A549 (cell line): Measurements from ENCODE around the gene KRTCAP2. TPM values are rescaled to one million over a fixed set of nuclear protein-coding genes. Genes with fewer than 3 reads are reported as not detected.

Source experiments
- ATAC-seq, 2 experiments: fragments of 200-7000 bp in 1 of 2; fragments of >200 bp in 1 of 2; cut with Nextera tagmentation in 1 of 2; cut with Tn5 transposase in 1 of 2; 3 replicates each; pipeline versions ENCODE4 v1.8.0 to v1.9.1; 2018 to 2020; ENCODE audit warnings: mild to moderate bottlenecking in 1 of 2, moderate library complexity in 1 of 2
- CTCF ChIA-PET: fragments of 300-600 bp; sonication (Branson Sonifier 250); formaldehyde crosslinking; extraction: SDS; loops from one replicate; lab custom pipeline; 2021; ENCODE audit warnings: antibody characterized with exemption, inconsistent platforms; lab: Yijun Ruan, JAX
- POLR2A ChIA-PET: fragments of 350-600 bp; formaldehyde crosslinking; extraction: SDS; loops from one replicate; lab custom pipeline; 2021; ENCODE audit warnings: antibody characterized with exemption, inconsistent platforms; lab: Yijun Ruan, JAX
- DNase-seq, 2 experiments: peaks; one replicate each; pipeline versions ENCODE4 v3.0.0 to v3.0.0-alpha.2; 2011 to 2016; ENCODE audit warnings: low read depth in 1 of 2, low spot score in 1 of 2
- FAIRE-seq: peaks from 2 replicates; lab custom pipeline; 2011; peaks lifted over from hg19 to GRCh38; lab: Jason Lieb, UNC
- H3K27ac ChIP-seq, 2 experiments: fragments of >200 bp; sonication (Bioruptor Twin); formaldehyde crosslinking; 3 replicates each; pipeline ENCODE4 v1.5.1; 2016 to 2017
- H3K4me1 ChIP-seq: fragments of >200 bp; sonication (Bioruptor Twin); formaldehyde crosslinking; 3 replicates; pipeline ENCODE4 v1.6.1; 2016
- H3K4me2 ChIP-seq: fragments of >200 bp; sonication (Bioruptor Twin); formaldehyde crosslinking; 3 replicates; pipeline ENCODE4 v1.6.1; 2016
- H3K4me3 ChIP-seq: fragments of >200 bp; sonication (Bioruptor Twin); formaldehyde crosslinking; 3 replicates; pipeline ENCODE4 v1.5.1; 2016
- H3K9me3 ChIP-seq: fragments of >200 bp; sonication (Bioruptor Twin); formaldehyde crosslinking; 3 replicates; pipeline ENCODE4 v1.6.1; 2016
- BCL3 ChIP-seq: fragments of >200 bp; sonication (Bioruptor Twin); formaldehyde crosslinking; IDR thresholded peaks from 3 replicates; pipeline ENCODE4 v1.6.1; 2016
- CBX2 ChIP-seq: fragments of 200-600 bp; sonication (generic); IDR thresholded peaks from 2 replicates; pipeline ENCODE4 v1.6.1; 2016; ENCODE audit warnings: low read depth, mild to moderate bottlenecking, borderline replicate concordance
- CBX8 ChIP-seq: fragments of 200-600 bp; sonication (generic); IDR thresholded peaks from 2 replicates; pipeline ENCODE4 v1.6.1; 2016
- CHD4 ChIP-seq: fragments of 200-600 bp; sonication (generic); IDR thresholded peaks from 2 replicates; pipeline ENCODE4 v1.6.1; 2016; ENCODE audit warnings: antibody characterized with exemption, mild to moderate bottlenecking, borderline replicate concordance
- EHF ChIP-seq: fragments of 250-450 bp; sonication (Bioruptor Pico); IDR thresholded peaks from 2 replicates; pipeline ENCODE4 v1.5.0; 2020; ENCODE audit warnings: mild to moderate bottlenecking
- FOSL2 ChIP-seq, 2 experiments: fragments of 450-650 bp in 1 of 2; fragments of >200 bp in 1 of 2; sonication (Bioruptor Twin) in 1 of 2; formaldehyde crosslinking; IDR thresholded peaks; 2 replicates each; pipeline versions ENCODE4 v1.5.0 to v1.6.1; 2016 to 2020; ENCODE audit warnings: mild to moderate bottlenecking in 1 of 2, moderate library complexity in 1 of 2
- GATA3 ChIP-seq: IDR thresholded peaks from 2 replicates; pipeline ENCODE4 v1.6.1; 2012; ENCODE audit warnings: borderline replicate concordance
- HDAC2 ChIP-seq: fragments of 200-600 bp; sonication (generic); IDR thresholded peaks from 2 replicates; pipeline ENCODE4 v1.6.1; 2016
- HOXB5 ChIP-seq: fragments of 250-450 bp; sonication (Bioruptor Pico); IDR thresholded peaks from 2 replicates; pipeline ENCODE4 v1.5.0; 2020; ENCODE audit warnings: mild to moderate bottlenecking, moderate library complexity
- JUN ChIP-seq, 2 experiments: fragments of >200 bp; sonication (Bioruptor Twin); formaldehyde crosslinking; IDR thresholded peaks; 2 replicates in 1 of 2; 3 replicates in 1 of 2; pipeline ENCODE4 v1.6.1; 2016 to 2017
- KDM1A ChIP-seq: fragments of 200-600 bp; sonication (generic); IDR thresholded peaks from 2 replicates; pipeline ENCODE4 v1.6.1; 2016; ENCODE audit warnings: low read depth, mild to moderate bottlenecking
- MAZ ChIP-seq: fragments of 150-350 bp; IDR thresholded peaks from 2 replicates; pipeline ENCODE4 v1.6.1; 2014; ENCODE audit warnings: antibody characterized with exemption, low read depth, low read length, borderline replicate concordance
- MYC ChIP-seq: IDR thresholded peaks from 2 replicates; pipeline ENCODE4 v1.6.1; 2012; ENCODE audit warnings: mild to moderate bottlenecking, inconsistent platforms, low read length, improper control_type of control experiment, borderline replicate concordance
- NFE2L2 ChIP-seq: fragments of 150-350 bp; conservative IDR thresholded peaks from 2 replicates; pipeline ENCODE4 v1.6.1; 2014; ENCODE audit warnings: low read length
- NPAS2 ChIP-seq: fragments of 250-450 bp; sonication (Bioruptor Pico); IDR thresholded peaks from 2 replicates; pipeline ENCODE4 v1.8.0; 2022; ENCODE audit warnings: mild to moderate bottlenecking, moderate library complexity, borderline replicate concordance
- NR3C1 ChIP-seq: fragments of >200 bp; sonication (Bioruptor Twin); formaldehyde crosslinking; IDR thresholded peaks from 3 replicates; pipeline ENCODE4 v1.6.1; 2017
- PBX3 ChIP-seq: IDR thresholded peaks from 2 replicates; pipeline ENCODE4 v1.6.1; 2012
- PHF8 ChIP-seq: fragments of 200-600 bp; sonication (generic); IDR thresholded peaks from 2 replicates; pipeline ENCODE4 v1.6.1; 2016; ENCODE audit warnings: low read depth, mild to moderate bottlenecking, antibody characterized with exemption, moderate library complexity, borderline replicate concordance
- POLR2A ChIP-seq: IDR thresholded peaks from 2 replicates; pipeline ENCODE4 v1.6.1; 2012; ENCODE audit warnings: mild to moderate bottlenecking, low read length
- RARB ChIP-seq: fragments of 250-450 bp; sonication (Bioruptor Pico); IDR thresholded peaks from 2 replicates; pipeline ENCODE4 v1.8.0; 2021; ENCODE audit warnings: mild to moderate bottlenecking, moderate library complexity
- RCOR1 ChIP-seq: fragments of 150-350 bp; IDR thresholded peaks from 2 replicates; pipeline ENCODE4 v1.6.1; 2014; ENCODE audit warnings: antibody characterized with exemption, low read length, low read depth
- RNF2 ChIP-seq: fragments of 200-600 bp; sonication (generic); IDR thresholded peaks from 2 replicates; pipeline ENCODE4 v1.6.1; 2016; ENCODE audit warnings: low read depth, mild to moderate bottlenecking, antibody characterized with exemption, moderate library complexity, borderline replicate concordance
- TFCP2L1 ChIP-seq: fragments of 250-450 bp; sonication (Bioruptor Pico); IDR thresholded peaks from 2 replicates; pipeline ENCODE4 v1.5.0; 2021; ENCODE audit warnings: mild to moderate bottlenecking
- ZFP36 ChIP-seq: fragments of 450-650 bp; IDR thresholded peaks from 2 replicates; pipeline ENCODE4 v1.6.1; 2014; ENCODE audit warnings: borderline replicate concordance; ENCODE audit not compliant: partially characterized antibody
- ZNF302 ChIP-seq: fragments of 250-450 bp; sonication (Bioruptor Pico); IDR thresholded peaks from 2 replicates; pipeline ENCODE4 v1.9.0; 2021; ENCODE audit warnings: inconsistent platforms, mild to moderate bottlenecking, moderate library complexity
- ZSCAN20 ChIP-seq: fragments of 250-450 bp; sonication (Bioruptor Pico); IDR thresholded peaks from 2 replicates; pipeline ENCODE4 v1.8.0; 2022; ENCODE audit warnings: mild to moderate bottlenecking, moderate library complexity
- WGBS: methylation state at CpG from one replicate; pipeline ENCODE4 v1.1.6; 2017; ENCODE audit errors: missing lambda C conversion rate; 5-methylcytosine and 5-hydroxymethylcytosine counted together
- polyA plus RNA-seq, 4 experiments: library from polyadenylated mRNA; depleted of rRNA in 3 of 4; stranded (reverse); fragments of >200 nt; fragmentation: RNase III in 1 of 4; extraction: RNeasy Plus Mini Kit Qiagen cat#74134 plus additional on column Dnase treatment in 1 of 4; gene quantifications; 2 replicates in 3 of 4; 3 replicates in 1 of 4; pipeline ENCODE4 v1.2.3, GENCODE V29; 2011 to 2017
- TF ChIP-seq, protein P1 (sequence below): IDR thresholded peaks from 2 replicates; pipeline ENCODE4 v1.6.1; 2012; ENCODE audit warnings: low read depth, borderline replicate concordance
- TF ChIP-seq, protein P2 (sequence below): fragments of 250-450 bp; sonication (Bioruptor Pico); IDR thresholded peaks from 2 replicates; pipeline ENCODE4 v1.5.0; 2020; ENCODE audit warnings: low read depth, mild to moderate bottlenecking, moderate library complexity
- TF ChIP-seq, protein P3 (sequence below): fragments of 450-650 bp; IDR thresholded peaks from 2 replicates; pipeline ENCODE4 v1.6.1; 2014; ENCODE audit warnings: antibody characterized with exemption

The KRTCAP2 gene
- polyA plus RNA-seq, 2 of the 4 experiments (the other 2 are of a cell fraction) = 154 to 217 TPM

DNA sequence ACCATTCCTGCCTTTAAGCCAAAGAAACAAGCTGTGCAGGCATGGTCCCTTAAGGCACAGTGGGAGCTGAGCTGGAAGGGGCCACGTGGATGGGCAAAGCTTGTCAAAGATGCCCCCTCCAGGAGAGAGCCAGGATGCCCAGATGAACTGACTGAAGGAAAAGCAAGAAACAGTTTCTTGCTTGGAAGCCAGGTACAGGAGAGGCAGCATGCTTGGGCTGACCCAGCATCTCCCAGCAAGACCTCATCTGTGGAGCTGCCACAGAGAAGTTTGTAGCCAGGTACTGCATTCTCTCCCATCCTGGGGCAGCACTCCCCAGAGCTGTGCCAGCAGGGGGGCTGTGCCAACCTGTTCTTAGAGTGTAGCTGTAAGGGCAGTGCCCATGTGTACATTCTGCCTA is 38.8 kb downstream of the KRTCAP2 start:
- H3K9me3 ChIP-seq = no peaks in the 10 kb centered on the region
- ATAC-seq (peak in 1 of 2 experiments; percentile 3; a peak in 2 of 6 replicates), FAIRE-seq (no peak), DNase-seq (no peak)
- 50% methylated on average over 1 of the region's 1 CpG for WGBS
- peaks cover 46% of the 10 kb centered on the region for H3K4me1 ChIP-seq
- POLR2A ChIA-PET = interaction anchor here (1.0 to 1.2 kb wide), 2 partner anchors 8 to 10 kb away, joined by 4 to 8 read pairs; no protein-coding TSS in a partner anchor
- 0 out of 3 replicates have a peak overlapping the region, but pooled peaks have one; percentile 60 for H3K4me3 ChIP-seq
- peak overlapping the region; percentile 82 for H3K4me2 ChIP-seq
- H3K27ac ChIP-seq = peak overlapping the region; percentile 90 to 92
- CTCF ChIA-PET = interaction anchor here (1.5 to 19.7 kb wide), 8 partner anchors 9 to 90 kb away, joined by 3 to 309 read pairs (median 21); partner anchors contain the start of gene KRTCAP2
- TF ChIP-seq RNF2 (no peak), JUN (IDR thresholded peaks at IDR 0.05) (no peak), NPAS2 (CRISPR knock-in tag) (no peak), GATA3 (no peak), BCL3 (no peak), ZSCAN20 (CRISPR knock-in tag) (no peak), NR3C1 (no peak), ZFP36 (no peak), MYC (no peak)

DNA sequence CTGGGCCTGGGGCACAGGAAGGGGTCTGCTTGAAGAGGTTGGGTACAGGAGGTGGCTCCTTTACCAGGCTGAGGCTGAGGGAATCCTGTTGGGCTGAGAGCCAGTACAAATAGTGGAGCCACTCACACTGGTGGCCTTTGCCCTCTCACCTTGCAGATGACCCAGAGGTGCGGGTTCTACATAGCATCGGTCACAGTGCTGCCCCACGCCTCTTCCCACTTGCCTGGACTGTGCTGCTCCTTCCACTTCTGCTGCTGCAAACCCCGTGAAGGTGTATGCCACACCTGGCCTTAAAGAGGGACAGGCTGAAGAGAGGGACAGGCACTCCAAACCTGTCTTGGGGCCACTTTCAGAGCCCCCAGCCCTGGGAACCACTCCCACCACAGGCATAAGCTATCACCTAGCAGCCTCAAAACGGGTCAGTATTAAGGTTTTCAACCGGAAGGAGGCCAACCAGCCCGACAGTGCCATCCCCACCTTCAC is 39.3 kb downstream of the KRTCAP2 start:
- DNase-seq = no peak
- TF ChIP-seq CHD4 (no peak), HOXB5 (CRISPR knock-in tag) (no peak), KDM1A (no peak), NR3C1 (no peak), TFCP2L1 (CRISPR knock-in tag) (no peak), PBX3 (no peak), ZSCAN20 (CRISPR knock-in tag) (no peak), PHF8 (no peak), RCOR1 (no peak), MAZ (no peak), FOSL2 (IDR thresholded peaks at IDR 0.05) (no peak), FOSL2 (CRISPR knock-in tag; IDR thresholded peaks at IDR 0.05) (no peak), CBX2 (no peak), RARB (no peak), NPAS2 (CRISPR knock-in tag) (no peak), HDAC2 (no peak)
- no peak for ATAC-seq
- 81% methylated on average over 5 of the region's 7 CpGs for WGBS
- ChIA-PET POLR2A (no interaction called here), CTCF (interaction anchor here (0.9 to 19.7 kb wide), 10 partner anchors 8 to 116 kb away, joined by 3 to 309 read pairs (median 8); partner anchors contain the start of gene KRTCAP2)
- Histone ChIP-seq H3K9me3 (no peaks in the 10 kb centered on the region), H3K27ac (peak overlapping the region in 1 of 2 experiments; percentile 90; a peak in 1 of 6 replicates), H3K4me2 (peak overlapping the region; percentile 82; the same call in 2 of the 3 replicates), H3K4me1 (peaks cover 47% of the 10 kb centered on the region), H3K4me3 (no peak overlapping the region)
- FAIRE-seq = no peak

DNA sequence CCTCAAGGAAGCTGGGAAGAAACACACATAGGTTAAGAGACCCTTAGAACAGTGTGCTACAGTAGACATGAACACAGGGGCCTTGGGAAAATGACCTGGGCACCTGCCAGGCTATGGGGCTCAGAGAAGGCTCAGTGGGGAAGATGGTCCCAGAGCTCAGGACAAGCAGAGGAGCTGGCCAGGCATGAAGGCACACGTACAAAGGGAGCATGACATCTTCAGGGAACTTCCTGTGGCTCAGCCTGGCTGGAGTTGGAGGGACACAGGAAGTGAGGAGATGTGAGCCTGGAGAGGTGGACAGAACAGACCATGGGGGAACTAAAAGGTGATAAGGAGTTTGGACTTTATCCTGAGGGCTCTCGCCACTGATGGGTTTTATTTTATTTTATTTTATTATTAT is 41.2 kb downstream of the KRTCAP2 start:
- POLR2A ChIA-PET = no interaction called here

More for the DNA sequence above, 41.2 kb downstream of the KRTCAP2 start:
- H3K4me1 ChIP-seq = peaks cover 44% of the 10 kb centered on the region
- TF ChIP-seq POLR2A (no peak), ZFP36 (no peak), ZNF302 (CRISPR knock-in tag) (no peak), EHF (no peak), CBX8 (no peak), HDAC2 (no peak), CBX2 (no peak), NFE2L2 (no peak), MAZ (no peak)
- TF ChIP-seq, protein P1, sequence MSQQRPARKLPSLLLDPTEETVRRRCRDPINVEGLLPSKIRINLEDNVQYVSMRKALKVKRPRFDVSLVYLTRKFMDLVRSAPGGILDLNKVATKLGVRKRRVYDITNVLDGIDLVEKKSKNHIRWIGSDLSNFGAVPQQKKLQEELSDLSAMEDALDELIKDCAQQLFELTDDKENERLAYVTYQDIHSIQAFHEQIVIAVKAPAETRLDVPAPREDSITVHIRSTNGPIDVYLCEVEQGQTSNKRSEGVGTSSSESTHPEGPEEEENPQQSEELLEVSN = no peak
- TF ChIP-seq, protein P2, sequence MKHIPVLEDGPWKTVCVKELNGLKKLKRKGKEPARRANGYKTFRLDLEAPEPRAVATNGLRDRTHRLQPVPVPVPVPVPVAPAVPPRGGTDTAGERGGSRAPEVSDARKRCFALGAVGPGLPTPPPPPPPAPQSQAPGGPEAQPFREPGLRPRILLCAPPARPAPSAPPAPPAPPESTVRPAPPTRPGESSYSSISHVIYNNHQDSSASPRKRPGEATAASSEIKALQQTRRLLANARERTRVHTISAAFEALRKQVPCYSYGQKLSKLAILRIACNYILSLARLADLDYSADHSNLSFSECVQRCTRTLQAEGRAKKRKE (CRISPR knock-in tag) = no peak
- TF ChIP-seq, protein P3, sequence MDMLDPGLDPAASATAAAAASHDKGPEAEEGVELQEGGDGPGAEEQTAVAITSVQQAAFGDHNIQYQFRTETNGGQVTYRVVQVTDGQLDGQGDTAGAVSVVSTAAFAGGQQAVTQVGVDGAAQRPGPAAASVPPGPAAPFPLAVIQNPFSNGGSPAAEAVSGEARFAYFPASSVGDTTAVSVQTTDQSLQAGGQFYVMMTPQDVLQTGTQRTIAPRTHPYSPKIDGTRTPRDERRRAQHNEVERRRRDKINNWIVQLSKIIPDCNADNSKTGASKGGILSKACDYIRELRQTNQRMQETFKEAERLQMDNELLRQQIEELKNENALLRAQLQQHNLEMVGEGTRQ = no peak
- WGBS = 79% methylated on average over 2 of the region's 2 CpGs
- FAIRE-seq (no peak), ATAC-seq (no peak), DNase-seq (no peak)
- H3K4me2 ChIP-seq = no peak overlapping the region
- CTCF ChIA-PET = interaction anchor here (1.5 to 19.7 kb wide), 9 partner anchors 16 to 71 kb away, joined by 3 to 309 read pairs (median 5); partner anchors contain the start of gene KRTCAP2
- H3K27ac ChIP-seq = no peak overlapping the region
- H3K4me3 ChIP-seq = no peak overlapping the region
- no peaks in the 10 kb centered on the region for H3K9me3 ChIP-seq
